Aorta (tissue), 5 donors: Measurements from ENCODE around the gene PIGW. TPM values are rescaled to one million over a fixed set of nuclear protein-coding genes. Genes with fewer than 3 reads are reported as not detected.
A peak's percentile ranks its signal among the peaks of the same experiment; 100 is the strongest.

Source experiments
- ATAC-seq: fragments of 200-7000 bp; cut with Tn5 transposase; one replicate; pipeline ENCODE4 v1.9.1; 2022; ENCODE audit warnings: moderate library complexity; ENCODE audit not compliant: low FRiP score
- DNase-seq, 2 donors: peaks; one replicate each; pipeline ENCODE4 v3.0.0-alpha.2; 2020
- H3K27ac ChIP-seq, 2 donors: one replicate each; pipeline ENCODE4 v1.5.1; 2013; ENCODE audit warnings: low read length in 2 of 2, mild to moderate bottlenecking in 2 of 2, moderate library complexity in 2 of 2, control low read depth in 1 of 2, inconsistent platforms in 1 of 2, low read depth in 1 of 2
- H3K27me3 ChIP-seq, 2 donors: one replicate each; pipeline ENCODE4 v1.6.1; 2013; ENCODE audit warnings: control low read depth in 1 of 2, low read length in 1 of 2, mild to moderate bottlenecking in 1 of 2, moderate library complexity in 1 of 2; ENCODE audit not compliant: insufficient read depth in 2 of 2, control insufficient read depth in 1 of 2
- H3K36me3 ChIP-seq, 2 donors: one replicate each; pipeline ENCODE4 v1.6.1; 2013; ENCODE audit warnings: control low read depth in 1 of 2, low read length in 1 of 2, mild to moderate bottlenecking in 1 of 2; ENCODE audit not compliant: insufficient read depth in 2 of 2, control insufficient read depth in 1 of 2
- H3K4me1 ChIP-seq, 2 donors: one replicate each; pipeline ENCODE4 v1.6.1; 2013; ENCODE audit warnings: low read length in 2 of 2, control low read depth in 1 of 2, mild to moderate bottlenecking in 1 of 2, moderate library complexity in 1 of 2; ENCODE audit not compliant: insufficient read depth in 2 of 2, control insufficient read depth in 1 of 2
- H3K4me3 ChIP-seq, 2 donors: one replicate each; pipeline ENCODE4 v1.5.1; 2013; ENCODE audit warnings: low read length in 2 of 2, control low read depth in 1 of 2, mild to moderate bottlenecking in 1 of 2
- H3K9me3 ChIP-seq: one replicate; pipeline ENCODE4 v1.6.1; 2013; ENCODE audit warnings: mild to moderate bottlenecking, low read length; ENCODE audit not compliant: control insufficient read depth
- WGBS, 2 donors: extraction: QIAGEN DNeasy Blood & Tissue Kit; methylation state at CpG; one replicate each; pipeline ENCODE4 v1.1.7; 2013; 5-methylcytosine and 5-hydroxymethylcytosine counted together
- intact Hi-C, 2 donors: fragments of 100-400 bp; cut with DNase I; formaldehyde crosslinking; loops; one replicate each; pipeline versions ENCODE4 v1.14.2 to v1.15.0; 2022
- polyA plus RNA-seq, 2 donors: library from polyadenylated mRNA; stranded (reverse); fragments of 200-250 nt; gene quantifications; one replicate each; pipeline ENCODE4 v1.2.3, GENCODE V29; 2013
- total RNA-seq, 2 donors: library from RNA; stranded (reverse); fragmentation: NEBNext Ultra II Directional; extraction: Animal tissue kit (Norgen Biotek cat#: 25700); gene quantifications; one replicate each; pipeline ENCODE4 v1.2.1, GENCODE V29; 2021
- donor health status: healthy with polysubstance abuse.
- donor health status: Bipolar disorder and iron deficiency.
- donor health status: DM: no; HTN: no; CAD: no.
- donor health status: DM: no; HTN: no; CAD: no.
- donor health status: DM: yes; HTN: yes; CAD: no.

Gene PIGW
- total and polyA plus RNA-seq, 4 donors: 2.1 to 5.1 (median 4.8) TPM

GRCh38 chr17:36545465-36546417, 11.0 kb downstream of the PIGW start:
- Histone ChIP-seq H3K36me3 (no peaks in the 10 kb centered on the region), H3K9me3 (no peaks in the 10 kb centered on the region), H3K4me3 (peak overlapping the region; percentile 9 to 53), H3K27ac (peak overlapping the region; percentile 20 to 30), H3K27me3 (no peaks in the 10 kb centered on the region), H3K4me1 (no peaks in the 10 kb centered on the region)
- WGBS, 2 donors: 1% methylated on average over 41 to 60 of the region's 60 CpGs
- DNase-seq (peak; percentile 98 to 99), ATAC-seq (peak; percentile 96)
- intact Hi-C loops: loop anchor here (5.0 to 10.0 kb wide), 3 partner anchors 47 to 409 kb away; partner anchors contain the start of genes AATF (in 1 of the 2) and DHRS11 (in 1 of the 2)

- 21% methylated on average over 7 of the region's 7 CpGs for WGBS, 2 donors
- H3K27ac ChIP-seq: peak overlapping the region in 1 of 2 donors; percentile 20
- intact Hi-C loops: loop anchor here (5.0 to 10.0 kb wide), 3 partner anchors 46 to 408 kb away; partner anchors contain the start of genes AATF (in 1 of the 2) and DHRS11 (in 1 of the 2)
Measured at GRCh38 chr17:36546418-36547093, 11.8 kb downstream of the PIGW start.

DNA sequence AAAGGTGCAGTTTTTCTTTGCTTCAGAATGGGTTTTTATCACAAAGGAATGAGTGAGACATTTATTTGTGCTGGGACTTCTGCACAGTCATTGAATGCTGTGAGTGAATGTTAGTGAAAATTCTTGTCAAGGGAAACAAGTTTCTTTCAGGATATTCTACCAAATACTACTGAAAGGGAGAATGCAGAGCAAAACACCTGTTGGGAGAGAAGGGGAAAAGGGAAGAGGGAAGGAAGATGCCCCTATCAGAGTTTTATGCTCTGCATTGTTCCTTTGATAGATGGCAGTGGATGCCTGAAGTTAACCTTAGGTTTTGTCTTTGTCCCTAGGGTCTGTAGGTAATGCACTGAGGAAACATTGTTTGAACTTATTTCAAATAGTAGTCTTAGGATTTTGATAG, 13.0 kb downstream of the PIGW start:
- Histone ChIP-seq H3K9me3 (no peaks in the 10 kb centered on the region), H3K27me3 (no peaks in the 10 kb centered on the region), H3K4me1 (no peaks in the 10 kb centered on the region), H3K36me3 (no peaks in the 10 kb centered on the region), H3K27ac (no peak overlapping the region), H3K4me3 (no peak overlapping the region)
- ATAC-seq (no peak), DNase-seq (no peak)
- intact Hi-C loops: loop anchor here (5.0 to 10.0 kb wide), 3 partner anchors 45 to 407 kb away; partner anchors contain the start of genes AATF (in 1 of the 2) and DHRS11 (in 1 of the 2)

More at GRCh38 chr17:36546418-36547093, 11.8 kb downstream of the PIGW start:
- H3K4me1 ChIP-seq: no peaks in the 10 kb centered on the region
- peak overlapping the region; percentile 9 to 53 for H3K4me3 ChIP-seq
- no peak for ATAC-seq
- DNase-seq: no peak
- no peaks in the 10 kb centered on the region for H3K9me3 ChIP-seq
- H3K27me3 ChIP-seq: no peaks in the 10 kb centered on the region
- H3K36me3 ChIP-seq: no peaks in the 10 kb centered on the region

DNA sequence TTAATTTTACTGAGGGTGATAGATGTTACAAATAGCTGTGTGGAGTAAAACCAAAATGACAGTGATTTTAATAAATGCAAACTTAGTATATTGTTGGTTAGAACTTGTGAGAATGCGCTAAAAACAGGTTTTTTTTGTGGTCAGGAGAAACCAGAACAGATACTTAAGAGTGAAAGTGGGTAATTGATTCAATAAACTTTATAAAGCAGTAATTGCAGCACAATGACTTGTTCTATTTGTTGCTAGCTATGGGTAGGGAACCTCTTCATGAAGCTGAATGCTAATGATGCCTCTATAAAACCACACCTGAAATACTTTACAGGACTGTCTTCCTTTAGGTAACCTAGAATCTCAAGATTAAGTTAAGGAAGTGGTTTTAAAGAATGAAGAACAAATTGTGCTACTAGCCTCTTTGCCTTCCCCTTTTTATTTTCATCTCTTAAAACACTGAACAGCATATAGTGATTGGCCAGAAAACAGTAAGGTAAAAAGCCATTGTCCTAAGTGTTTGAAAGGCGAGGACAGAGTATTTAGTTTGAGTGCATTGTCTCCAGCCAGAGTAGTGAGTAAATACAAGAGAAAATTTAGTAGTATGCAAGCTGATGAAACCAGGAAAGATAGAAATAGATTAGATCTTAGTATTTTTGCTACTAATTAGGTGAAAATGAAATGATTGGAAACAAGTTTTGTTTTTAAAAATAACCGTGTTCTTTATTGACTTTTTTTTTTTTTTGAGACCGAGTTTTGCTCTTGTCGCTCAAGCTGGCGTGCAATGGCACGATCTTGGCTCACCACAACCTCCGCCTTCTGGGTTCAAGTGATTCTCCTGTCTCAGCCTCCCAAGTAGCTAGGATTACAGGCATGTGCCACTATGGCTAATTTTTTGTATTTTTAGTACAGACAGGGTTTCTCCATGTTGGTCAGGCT, 16.0 kb downstream of the PIGW start:
- no peaks in the 10 kb centered on the region for H3K9me3 ChIP-seq
- H3K27me3 ChIP-seq: no peaks in the 10 kb centered on the region
- no peaks in the 10 kb centered on the region for H3K36me3 ChIP-seq
- no peak for ATAC-seq
- 88 to 89% methylated on average over 8 of the region's 8 CpGs for WGBS, 2 donors
- H3K4me1 ChIP-seq: no peaks in the 10 kb centered on the region
- H3K4me3 ChIP-seq: no peak overlapping the region
- DNase-seq: no peak
- H3K27ac ChIP-seq: no peak overlapping the region
- intact Hi-C loops: no loop called here

DNA sequence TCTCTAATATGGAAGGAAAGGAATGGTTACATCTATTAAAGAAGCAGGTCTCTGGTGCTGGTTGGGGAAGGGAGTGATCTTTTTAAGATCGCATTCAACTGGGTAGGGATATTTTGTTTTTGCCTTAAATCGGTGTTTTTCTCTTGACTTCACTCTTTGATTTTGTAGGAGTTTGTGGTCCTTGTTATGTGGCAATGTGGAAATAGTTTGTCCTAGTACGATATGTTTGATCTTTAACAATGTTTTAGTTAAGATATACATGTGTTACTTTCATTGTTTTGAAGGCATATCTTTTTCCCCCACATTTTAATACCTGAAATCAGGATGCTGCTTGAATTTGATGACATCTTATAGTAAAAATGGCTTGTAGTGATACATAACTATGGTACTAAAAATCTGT, 18.7 kb downstream of the PIGW start:
- ATAC-seq (no peak), DNase-seq (no peak)
- Histone ChIP-seq H3K27ac (no peak overlapping the region), H3K4me1 (no peaks in the 10 kb centered on the region), H3K36me3 (peaks cover 0 to 4% of the 10 kb centered on the region in 2 donors), H3K4me3 (no peak overlapping the region), H3K9me3 (no peaks in the 10 kb centered on the region), H3K27me3 (no peaks in the 10 kb centered on the region)
- WGBS, 2 donors: 84 to 87% methylated on average over 3 of the region's 3 CpGs
- intact Hi-C loops: no loop called here

DNA sequence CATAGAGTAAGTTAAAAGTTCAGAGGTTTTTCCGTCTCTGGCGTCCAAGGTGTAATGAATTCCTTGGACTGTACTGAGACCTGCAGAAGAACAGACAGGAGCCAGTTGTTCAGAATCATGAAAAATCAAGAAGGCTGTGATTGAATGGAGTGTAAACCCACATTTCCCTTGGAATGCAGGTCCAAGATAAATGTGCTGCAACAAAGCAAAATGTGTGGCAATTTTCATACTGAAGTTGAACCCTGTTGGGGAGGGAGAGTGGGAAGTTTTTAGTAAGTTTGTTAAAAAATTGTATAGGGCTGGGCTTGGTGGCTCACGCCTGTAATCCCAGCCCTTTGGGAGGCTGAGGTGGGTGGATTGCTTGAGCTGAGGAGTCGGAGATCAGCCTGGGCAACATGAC, 31.3 kb downstream of the PIGW start:
- Histone ChIP-seq H3K27ac (no peak overlapping the region), H3K4me3 (no peak overlapping the region), H3K36me3 (peaks cover 2 to 13% of the 10 kb centered on the region in 2 donors), H3K9me3 (no peaks in the 10 kb centered on the region), H3K27me3 (no peaks in the 10 kb centered on the region), H3K4me1 (no peaks in the 10 kb centered on the region)
- DNase-seq: no peak
- 90 to 91% methylated on average over 4 of the region's 4 CpGs for WGBS, 2 donors
- intact Hi-C loops: no loop called here
- ATAC-seq: no peak

DNA sequence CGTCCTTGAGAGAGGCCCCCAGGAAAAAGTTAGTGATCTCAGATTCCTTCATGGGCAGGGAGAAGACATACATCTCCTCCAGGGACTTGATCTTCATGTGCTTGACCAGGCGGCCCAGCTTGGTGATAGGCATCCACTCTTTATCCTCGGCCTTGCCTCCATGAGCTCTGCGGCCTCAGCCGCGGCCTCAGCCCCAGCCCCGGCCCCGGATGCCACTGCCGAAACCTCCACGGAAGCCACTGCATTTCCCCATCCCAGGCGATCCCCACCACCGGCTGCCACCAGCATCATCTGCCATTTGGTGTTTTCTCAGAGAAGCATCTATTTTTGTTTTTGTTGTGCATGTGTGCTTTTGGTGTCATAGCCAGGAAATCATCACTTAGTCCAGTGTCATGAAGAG, 40.2 kb downstream of the PIGW start:
- ATAC-seq: no peak
- H3K4me3 ChIP-seq: no peak overlapping the region
- 93 to 94% methylated on average over 12 of the region's 12 CpGs for WGBS, 2 donors
- no peaks in the 10 kb centered on the region for H3K9me3 ChIP-seq
- H3K27me3 ChIP-seq: no peaks in the 10 kb centered on the region
- no peak for DNase-seq
- no peak overlapping the region for H3K27ac ChIP-seq
- intact Hi-C loops: no loop called here
- H3K36me3 ChIP-seq: peaks cover 5 to 11% of the 10 kb centered on the region in 2 donors
- no peaks in the 10 kb centered on the region for H3K4me1 ChIP-seq

- intact Hi-C loops: no loop called here
- no peak for DNase-seq
- Histone ChIP-seq H3K27ac (no peak overlapping the region), H3K4me3 (no peak overlapping the region), H3K36me3 (peaks cover 4 to 9% of the 10 kb centered on the region in 2 donors), H3K4me1 (no peaks in the 10 kb centered on the region), H3K27me3 (no peaks in the 10 kb centered on the region), H3K9me3 (no peaks in the 10 kb centered on the region)
- WGBS, 2 donors: 84 to 87% methylated on average over 2 of the region's 2 CpGs
- no peak for ATAC-seq
Measured at GRCh38 chr17:36576793-36577192, 42.0 kb downstream of the PIGW start.
